ENCODE results near the gene CABCOCO1.
"Not testable (repeated sequence)": the region's sequence is repeated elsewhere in the genome, so short reads cannot be mapped to it uniquely, and the experiment has no call there.

The CABCOCO1 gene

DNA sequence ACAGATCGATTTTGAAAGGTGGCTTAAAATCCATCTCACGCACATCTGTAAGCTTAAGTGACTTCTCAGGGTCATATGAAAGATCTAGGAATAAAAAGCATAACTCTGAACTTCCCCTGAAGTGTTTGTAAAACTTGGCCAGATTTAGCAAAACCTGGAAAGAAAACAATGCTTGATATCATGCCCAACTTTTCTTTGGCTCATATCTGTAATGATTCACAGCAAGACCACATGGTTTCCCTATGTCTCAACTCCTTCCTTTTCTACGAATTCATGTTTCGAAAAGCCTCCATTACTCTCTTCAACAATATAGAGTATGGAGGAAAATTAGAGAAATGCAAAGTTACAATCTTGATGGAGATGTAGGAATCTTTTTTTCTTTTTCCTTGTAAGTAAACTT is 20.1 kb upstream of the CABCOCO1 start:
- no peak for DNase-seq (ENCODE audit: low read depth in 2 of 2)

DNA sequence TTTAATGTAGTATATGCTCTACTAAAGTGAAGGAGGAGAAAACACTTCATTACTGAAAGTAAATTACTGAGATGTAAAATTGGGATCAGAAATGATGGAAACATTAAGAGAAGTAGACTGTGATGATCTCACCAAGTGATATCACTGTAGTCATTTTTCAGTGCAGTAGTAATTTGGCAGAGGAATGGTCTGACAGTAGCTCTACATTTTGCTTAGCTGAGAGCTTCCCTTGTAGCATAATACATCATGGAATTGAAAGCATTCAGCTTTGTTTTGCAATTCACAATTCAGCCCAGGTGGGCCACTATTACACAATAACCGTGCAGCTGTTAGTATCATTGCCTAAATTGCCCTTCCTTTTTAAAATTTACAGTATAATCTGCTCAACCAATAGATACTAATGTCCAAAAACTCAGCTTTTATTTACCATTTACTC is 19.4 kb upstream of the CABCOCO1 start:
- no peak for DNase-seq (ENCODE audit: low read depth in 2 of 2)

DNA sequence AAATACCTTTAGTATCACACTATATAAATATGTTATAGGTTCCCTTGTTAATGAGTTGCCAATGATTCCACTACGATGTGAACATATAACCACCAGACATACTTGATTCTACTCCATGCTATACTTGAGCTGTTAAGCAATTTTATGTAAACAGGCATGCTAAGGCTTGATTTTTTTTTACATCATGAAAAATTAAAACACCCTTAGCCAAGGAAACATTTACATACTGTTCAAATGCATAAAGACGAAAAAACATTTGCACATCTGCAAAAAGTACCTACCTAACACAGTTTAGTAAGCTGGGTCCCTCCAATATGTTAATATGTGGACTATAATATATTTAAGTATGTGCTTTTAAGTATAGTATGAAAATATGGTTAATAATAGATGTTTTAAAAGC is 9.0 kb upstream of the CABCOCO1 start:
- no peak for DNase-seq (ENCODE audit: low read depth in 2 of 2)

DNA sequence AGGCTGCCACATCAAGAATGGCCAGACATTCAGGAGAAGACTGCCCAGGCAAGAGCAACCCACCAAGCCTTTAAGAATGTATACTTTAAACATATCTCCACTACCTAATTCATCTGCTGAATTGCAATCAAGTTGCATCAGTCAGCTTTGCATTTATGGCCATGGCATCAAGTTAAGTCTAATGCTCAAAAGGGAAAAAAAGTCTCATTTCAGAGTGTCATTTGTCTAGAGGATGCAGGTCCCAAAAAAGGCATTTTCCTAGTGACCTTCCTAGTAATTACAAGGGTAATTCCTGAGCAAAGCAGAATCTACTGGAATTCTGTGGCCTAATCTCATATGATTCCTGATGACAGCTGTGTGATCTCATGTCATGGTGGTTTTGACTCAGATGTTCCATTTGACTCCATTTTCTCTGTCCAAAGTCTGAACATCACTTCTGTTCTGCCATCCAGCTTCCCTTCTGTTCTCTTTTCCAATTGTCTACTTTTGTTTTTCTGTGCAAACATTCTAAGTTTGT is 7.3 kb upstream of the CABCOCO1 start:
- no peak for DNase-seq (ENCODE audit: low read depth in 2 of 2)

DNA sequence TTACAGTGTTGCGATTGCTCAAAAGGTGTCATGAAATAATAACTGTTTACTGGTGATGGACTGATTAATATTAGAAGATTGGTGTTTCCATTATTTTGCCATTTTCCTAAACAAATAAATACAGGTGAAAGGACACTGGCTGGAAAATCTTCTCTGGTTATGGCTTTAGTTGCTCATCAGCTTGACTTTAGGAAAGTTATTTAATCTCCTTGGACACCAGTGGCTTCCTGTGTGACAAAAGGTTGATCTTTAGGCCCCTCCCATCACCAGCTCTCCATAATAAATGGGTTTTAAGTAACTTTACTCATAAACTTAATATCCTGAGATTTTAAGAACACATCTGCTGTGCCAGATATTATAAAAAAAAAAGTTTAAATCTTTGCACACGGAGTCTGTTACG is 737 bp downstream of the CABCOCO1 start:
- DNase-seq (ENCODE audit: low read depth in 2 of 2): no peak

DNA sequence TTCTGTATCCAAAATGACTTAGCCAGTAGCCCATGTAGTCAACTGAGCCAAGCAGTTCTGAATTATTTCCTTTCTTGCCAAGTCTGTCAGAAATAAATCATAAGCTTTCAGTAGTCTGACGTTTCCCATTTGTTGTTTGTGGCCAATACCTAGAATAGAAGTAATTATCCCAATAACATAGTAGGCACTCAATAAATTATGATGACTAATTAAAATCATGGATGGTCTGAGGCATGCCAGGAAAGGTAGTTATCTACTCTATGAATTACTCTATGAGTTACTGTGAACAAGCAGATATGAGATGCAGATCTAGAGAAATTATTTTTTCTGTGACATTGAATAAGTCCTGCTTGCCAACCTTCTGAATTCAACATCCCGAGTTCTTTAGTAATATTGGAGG is 2.3 kb downstream of the CABCOCO1 start:
- DNase-seq (ENCODE audit: low read depth in 2 of 2): no peak

DNA sequence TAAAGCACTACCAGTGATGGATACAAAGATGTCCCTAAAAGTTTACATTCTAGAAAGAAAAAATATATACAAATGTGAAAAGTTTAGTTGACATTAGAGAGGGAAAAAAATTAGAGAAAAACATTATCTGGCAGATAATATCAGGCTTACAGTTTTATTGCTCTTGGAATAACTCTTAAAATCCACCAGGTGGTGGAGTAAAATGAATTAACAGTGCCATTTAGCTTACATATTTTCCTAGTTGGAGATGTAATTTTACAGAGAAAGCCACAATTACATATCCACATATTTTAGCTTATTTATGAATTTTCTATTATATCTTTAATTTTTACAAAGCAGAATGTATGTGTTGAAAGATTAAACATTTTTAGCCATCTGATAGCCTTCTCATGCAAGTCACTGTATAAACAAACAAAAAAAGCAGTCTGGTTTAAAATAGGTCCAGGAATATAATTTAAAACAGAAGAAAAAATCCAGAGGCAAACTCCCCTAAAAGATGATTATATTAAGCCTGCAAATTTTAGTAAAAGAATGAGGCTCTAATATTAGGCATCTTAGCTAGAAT is 6.5 kb downstream of the CABCOCO1 start:
- DNase-seq (ENCODE audit: low read depth in 2 of 2): no peak

DNA sequence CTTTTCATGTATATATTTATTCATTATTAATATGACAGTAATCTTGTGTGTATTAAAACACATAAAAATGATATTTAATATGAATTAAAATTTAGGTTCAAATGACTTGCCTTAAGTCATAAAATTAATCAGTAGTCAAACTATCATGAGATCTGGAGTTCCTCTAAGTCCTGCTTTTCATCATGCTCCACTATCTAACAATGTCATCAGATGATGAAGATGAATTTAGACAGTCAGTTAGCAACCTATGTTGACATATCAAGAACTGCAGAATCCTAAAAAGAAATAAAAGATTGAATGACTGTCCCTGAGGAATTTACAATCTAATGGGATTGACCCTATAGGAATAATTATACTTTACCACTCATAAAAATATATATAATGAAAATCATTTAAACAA is 7.1 kb downstream of the CABCOCO1 start:
- DNase-seq (ENCODE audit: low read depth in 2 of 2): no peak

DNA sequence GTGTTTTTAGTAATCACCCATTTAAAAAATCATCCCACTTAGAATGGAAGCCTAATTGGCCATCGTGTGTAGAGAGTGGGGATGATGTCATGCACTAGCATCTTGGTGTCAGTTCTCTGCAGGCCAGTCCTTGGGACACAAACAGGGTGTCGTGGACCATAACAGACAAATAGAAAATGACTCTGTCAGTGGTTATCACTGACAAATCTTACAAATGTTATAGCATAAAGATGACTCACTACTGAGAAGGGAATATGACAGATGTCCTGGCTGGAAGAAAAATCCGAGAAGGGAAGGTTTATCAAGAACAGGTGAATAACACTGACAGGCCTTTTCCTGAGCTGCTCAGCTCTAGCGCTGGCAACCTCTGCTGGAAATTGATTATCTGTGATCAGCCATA is 10.6 kb downstream of the CABCOCO1 start:
- DNase-seq (ENCODE audit: low read depth in 2 of 2): no peak

DNA sequence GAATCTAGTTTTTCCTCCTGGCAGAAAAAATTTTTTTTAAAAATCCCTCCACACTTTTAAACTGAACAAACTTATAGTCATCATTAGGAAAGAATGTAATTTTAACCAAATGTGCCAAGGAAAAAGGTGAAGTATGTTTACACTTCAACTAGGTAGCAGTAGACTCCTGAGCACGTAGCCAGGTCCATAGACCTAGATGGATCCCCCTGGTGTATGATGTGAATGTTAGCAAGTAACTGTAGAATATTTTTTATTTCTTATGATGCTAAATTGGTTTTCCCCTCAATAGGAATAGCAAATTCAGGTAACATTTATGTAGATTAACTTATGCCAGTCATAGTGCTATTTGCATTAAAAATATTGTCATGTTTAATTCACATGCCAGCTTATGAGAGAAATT is 19.6 kb downstream of the CABCOCO1 start:
- DNase-seq (ENCODE audit: low read depth in 2 of 2): no peak

DNA sequence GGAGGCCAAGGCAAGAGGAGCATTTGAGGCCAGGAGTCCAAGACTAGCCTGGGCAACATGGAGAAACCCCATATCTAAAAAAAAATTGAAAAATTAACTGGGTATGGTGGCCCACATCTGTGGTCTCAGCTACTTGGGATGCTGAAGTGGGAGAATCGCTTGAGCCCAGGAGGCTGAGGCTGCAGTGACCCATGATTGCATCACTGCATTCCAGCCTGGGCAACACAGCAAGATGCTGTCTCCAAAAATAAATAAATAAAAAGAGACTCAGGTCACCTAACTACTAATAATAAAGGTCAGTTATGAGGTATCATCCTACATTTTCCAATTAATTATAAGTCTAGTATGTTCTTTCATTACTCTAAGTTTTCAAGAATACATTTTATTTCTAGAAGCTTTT is 20.6 kb downstream of the CABCOCO1 start:
- no peak for DNase-seq (ENCODE audit: low read depth in 2 of 2)

DNA sequence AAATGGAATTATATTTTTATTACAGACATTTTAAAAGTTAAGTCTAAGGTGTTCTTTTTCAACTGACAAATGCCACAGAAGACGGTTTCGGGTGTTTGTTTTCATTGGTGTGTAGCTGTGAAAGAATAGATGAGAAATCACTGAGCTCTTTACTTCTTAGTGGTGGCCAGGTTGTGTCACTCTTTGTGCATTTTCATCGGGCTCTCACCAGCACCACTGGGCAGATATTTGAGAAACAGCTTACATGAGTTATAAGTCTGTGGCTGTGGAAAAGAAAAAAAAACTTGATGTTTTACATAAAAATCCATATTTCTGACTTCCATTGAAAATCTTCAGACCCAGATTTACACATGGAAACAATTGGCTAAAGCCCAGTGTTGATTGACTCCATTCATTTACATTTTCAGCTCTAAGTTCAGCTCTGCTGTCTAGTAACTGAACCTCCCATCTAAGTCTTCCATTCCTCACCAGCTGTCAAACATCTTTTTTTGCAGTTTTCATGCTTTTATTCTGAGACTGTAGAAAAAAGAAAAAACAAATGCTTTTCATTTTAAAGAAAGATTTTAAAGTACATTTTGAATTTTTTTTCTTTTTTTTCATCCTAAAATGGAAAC is 22.3 kb downstream of the CABCOCO1 start:
- DNase-seq (ENCODE audit: low read depth in 2 of 2): no peak

DNA sequence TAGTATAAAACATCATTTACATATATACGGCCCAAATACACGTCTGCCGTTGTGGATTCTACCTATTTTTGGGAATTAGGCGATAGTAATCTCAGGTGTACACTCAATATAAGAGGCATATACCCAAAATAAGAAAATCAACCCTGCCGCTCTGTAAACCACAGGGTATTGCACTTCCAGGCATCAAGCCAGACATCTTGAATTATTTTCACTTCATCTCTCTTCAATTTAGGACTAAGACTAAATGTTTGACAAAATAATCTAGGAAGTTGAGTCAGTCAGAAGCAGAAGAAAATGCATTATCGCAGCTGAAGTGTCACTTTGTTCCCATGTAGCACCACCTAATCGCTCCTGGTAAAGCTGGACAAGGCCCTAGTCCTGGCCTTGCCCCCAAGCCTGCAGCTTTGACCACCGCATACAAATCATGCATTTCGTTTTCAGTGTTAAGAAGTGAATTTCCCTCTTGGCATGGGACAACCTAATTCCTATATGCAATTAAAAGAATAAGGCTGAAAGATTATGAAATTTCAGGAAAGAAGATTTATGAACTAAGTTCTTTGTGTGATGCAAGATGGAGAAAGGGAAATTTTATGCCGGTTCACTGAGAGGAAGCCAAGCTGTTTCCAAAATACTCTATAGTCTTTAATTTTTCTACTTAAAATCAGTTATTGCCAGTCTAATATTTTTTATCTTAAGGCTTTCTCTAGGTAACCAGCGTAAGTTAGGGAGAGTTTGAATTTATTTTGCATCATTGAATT is 26.0 kb downstream of the CABCOCO1 start:
- DNase-seq (ENCODE audit: low read depth in 2 of 2): no peak

DNA sequence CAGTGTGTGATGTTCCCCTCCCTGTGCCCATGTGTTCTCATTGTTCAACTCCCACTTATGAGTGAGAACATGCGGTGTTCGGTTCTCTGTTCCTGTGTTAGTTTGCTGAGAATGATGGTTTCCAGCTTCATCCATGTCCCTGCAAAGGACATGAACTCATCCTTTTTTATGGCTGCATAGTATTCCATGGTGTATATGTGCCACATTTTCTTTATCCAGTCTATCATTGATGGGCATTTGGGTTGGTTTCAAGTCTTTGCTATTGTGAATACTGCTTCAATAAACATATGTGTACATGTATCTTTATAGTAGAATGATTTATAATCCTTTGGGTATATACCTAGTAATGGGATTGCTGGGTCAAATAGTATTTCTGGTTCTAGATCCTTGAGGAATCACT is 28.9 kb downstream of the CABCOCO1 start:
- not testable (repeated sequence) for DNase-seq (ENCODE audit: low read depth in 2 of 2)

DNA sequence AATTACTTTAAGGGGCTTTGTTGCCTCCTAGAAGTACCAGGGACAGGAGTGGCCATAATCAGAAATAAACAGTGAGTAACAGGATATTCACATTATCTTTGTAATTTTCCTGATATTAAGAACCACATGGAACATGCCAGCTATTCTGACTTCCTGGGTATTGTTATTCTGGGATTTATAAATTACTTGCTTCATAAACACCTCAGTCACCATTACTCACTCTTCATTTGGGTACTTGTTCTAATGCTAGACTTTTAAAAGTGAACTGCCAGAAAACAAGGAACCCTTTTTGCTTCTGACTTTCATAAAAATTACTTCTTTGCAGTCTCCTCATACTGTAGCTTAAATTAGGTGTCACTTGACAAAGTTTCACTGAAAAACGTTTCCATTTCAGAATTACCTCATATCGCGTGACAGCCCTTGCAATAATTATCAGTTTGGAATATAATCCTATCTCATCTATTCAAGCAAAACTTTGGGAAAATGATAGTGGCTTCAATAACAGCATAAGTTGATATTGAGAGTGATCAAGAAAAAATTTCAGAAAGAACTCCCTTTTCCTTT is 29.8 kb downstream of the CABCOCO1 start:
- no peak for DNase-seq (ENCODE audit: low read depth in 2 of 2)

DNA sequence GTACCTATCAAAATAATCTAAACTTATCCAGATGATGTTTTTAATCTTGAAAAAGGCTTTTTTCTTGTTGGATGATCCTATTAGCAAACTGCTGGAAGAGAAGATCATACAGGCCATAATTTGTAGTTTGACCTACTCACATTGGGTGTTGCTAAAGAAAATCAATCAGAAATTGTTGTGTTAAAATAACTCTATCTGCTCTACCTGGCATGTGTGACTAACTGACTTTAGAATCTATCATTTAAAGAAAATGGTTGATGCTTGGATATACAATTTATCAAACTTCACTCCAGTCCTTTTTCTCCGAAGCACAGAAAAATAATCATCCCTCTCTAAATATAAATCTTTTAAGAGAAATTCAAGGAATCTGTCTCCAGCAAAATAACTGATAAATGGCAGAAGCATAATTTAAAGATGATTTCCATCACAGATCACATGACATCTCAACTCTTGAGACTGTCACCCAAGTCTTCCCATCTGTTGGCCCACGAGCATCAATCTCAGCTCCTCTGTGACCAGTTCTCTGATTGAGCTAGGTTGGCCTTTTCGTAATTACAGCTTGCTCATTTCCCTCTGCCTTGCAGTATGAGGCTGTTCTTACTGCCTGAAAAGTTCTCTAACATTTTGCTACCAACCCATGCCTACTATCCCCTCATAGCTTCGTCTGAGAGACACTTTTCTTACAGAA is 36.4 kb downstream of the CABCOCO1 start:
- DNase-seq (ENCODE audit: low read depth in 2 of 2): no peak

DNA sequence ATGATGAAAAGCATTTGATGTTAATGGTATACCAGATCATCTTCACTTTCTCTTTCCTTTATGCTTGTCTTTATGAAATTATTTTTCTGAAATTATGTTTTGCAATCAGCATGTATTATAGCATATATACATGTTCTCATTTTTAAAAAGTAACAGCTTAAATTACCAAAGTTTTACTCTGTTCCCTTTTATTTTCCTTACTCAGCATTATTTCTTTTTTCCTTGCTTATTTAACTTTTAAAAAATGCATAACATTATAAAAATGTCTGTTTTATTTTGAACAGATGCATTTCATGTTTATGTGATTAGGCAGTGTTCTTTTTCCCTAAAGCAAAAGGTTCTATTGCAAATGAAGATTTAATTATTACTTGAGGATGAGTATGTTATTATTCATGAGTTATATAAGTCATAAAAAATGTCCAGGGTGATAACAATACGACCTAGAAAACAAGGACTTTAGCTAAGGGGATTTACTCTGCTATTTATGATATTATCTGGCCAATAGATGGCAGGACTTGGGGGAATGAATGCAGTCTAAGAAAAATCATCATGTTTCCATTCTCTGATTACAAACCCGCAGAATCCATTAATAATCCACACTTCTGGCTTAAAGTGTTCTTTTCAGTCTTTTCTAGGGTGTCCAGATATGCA is 38.5 kb downstream of the CABCOCO1 start:
- DNase-seq (ENCODE audit: low read depth in 2 of 2): no peak

DNA sequence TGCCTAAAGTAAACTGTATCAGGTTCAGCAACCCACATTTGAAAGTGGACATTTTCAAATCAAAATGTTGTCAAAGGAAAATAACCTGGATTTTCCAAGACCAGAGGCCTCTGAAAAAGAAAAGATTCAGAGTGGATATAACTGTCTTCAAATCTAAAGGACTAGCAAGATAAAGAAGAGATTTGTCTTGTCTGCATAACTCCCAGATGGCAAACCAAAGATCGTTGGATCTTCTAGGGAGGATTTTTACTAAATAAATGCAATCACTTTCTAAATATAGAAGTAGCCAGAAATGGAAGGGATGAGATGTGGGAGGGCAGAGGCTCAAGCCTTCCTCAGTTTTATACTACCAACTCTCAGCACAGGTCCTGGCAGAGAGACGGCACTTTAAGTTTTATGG is 39.0 kb downstream of the CABCOCO1 start:
- no peak for DNase-seq (ENCODE audit: low read depth in 2 of 2)

DNA sequence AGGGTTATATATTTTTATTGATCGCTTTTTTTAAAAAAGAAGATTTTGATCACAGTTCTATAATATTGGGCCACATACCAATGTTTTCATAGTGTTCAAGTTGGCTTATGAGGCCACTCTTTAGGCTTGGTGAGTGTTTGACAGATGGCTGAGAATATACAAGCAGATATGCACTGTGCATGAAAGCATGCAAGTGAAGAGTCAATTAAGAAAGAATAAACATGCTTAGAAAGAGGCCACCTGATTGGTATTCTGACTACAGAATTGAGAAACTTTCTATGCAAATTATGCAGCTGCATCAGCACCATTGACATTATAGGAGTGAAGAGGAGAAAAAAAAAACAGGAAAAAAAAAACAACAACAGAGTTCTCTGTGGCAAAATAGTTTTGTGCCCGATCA is 39.9 kb downstream of the CABCOCO1 start:
- no peak for DNase-seq (ENCODE audit: low read depth in 2 of 2)

DNA sequence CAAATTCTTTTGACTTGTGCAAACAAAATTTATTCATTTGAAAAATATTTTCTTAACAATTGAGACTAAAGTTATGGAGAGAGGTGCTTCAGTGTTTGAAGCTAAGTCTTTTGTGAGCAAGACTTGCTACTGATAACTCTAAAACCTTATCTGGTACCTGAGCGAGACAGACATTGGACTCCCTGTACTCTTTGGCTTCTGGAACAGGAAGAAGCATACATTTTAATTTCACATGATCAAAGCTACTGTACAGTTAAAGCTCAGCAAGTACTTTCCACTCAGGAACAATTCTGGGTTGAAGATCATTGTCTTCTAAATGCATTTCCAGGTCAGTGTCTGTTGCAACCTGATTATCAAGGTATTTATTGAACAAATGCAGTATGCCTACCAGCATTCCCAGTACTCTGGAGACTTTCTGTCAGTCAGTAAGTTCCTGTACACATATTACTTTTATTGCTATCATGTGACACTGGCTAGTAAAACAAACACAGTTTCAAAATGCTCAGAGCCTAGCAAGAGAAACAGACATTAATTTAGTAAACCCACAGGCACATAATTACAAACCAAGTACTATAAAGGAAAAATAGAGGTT is 42.4 kb downstream of the CABCOCO1 start:
- DNase-seq (ENCODE audit: low read depth in 2 of 2): no peak

DNA sequence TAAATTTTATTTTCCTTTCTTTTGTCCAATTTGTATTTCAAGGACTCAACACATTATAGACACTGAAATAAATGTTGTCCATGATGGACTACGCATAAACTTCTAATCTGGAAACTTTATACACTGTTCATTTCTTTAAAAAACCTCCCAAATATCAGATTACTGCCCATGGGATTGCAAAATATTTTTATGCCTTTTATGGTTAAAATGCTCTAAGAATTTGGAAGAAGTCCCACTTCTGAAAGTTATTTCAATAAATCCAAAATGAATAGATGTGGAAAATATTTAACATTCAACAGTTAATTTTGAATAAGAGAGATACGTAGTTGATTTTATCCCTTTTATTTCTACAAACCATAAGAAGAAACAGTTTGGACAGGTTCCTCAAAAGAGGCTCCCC is 46.1 kb downstream of the CABCOCO1 start:
- no peak for DNase-seq (ENCODE audit: low read depth in 2 of 2)
